HG03175 (cell line): ENCODE results near the gene BSPRY.
A peak's percentile ranks its signal among the peaks of the same experiment; 100 is the strongest.

Experiments
- ATAC-seq: cut with Tn5 transposase; IDR thresholded peaks from one replicate; pipeline ENCODE4 v1.9.1; 2021; ENCODE audit warnings: mild to moderate bottlenecking, moderate library complexity; ENCODE audit not compliant: unreplicated experiment

BSPRY gene

DNA sequence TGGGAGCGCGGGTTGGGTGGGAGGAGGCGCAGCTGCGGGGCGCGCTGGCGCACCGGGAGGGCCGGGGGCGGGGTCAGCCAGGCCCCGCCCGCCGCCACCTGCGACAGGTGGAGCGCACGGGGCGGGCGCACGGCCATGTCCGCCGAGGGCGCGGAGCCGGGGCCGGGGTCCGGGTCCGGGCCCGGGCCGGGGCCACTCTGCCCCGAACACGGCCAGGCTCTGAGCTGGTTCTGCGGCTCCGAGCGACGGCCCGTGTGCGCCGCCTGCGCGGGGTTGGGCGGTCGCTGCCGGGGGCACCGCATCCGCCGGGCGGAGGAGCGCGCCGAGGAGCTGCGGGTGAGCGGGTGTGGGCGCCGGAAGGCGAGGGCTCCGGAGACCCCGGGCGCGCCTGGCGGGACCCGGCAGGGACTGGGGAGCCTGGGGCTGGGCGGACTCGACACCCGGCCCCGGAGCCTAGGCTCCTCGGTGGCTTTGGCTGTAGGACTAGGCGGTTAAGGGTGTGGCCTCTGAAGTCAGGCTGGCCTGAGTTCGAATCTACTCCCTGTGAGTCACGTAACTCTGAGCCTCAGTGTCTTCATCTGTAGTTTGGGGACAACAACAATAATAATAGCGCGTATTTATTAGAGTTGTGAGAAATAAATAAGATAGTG, at the start of gene BSPRY:
Gene BSPRY, plus strand, starts transcription at position 97 of the 650 bp plus-strand sequence. Its CDS starts 39 bp downstream, at position 136.
- peak; percentile 39 for ATAC-seq

GRCh38 chr9:113299800-113300292, 49.5 kb upstream of the BSPRY start:
- no peak for ATAC-seq

GRCh38 chr9:113301548-113301947, 47.8 kb upstream of the BSPRY start:
- no peak for ATAC-seq

GRCh38 chr9:113302792-113303418, 46.4 kb upstream of the BSPRY start, which contains the start of gene RNF183:
RNF183 (minus strand) TSS chr9:113303376; CDS start chr9:113298184, 5,192 bp downstream.
- no peak for ATAC-seq

GRCh38 chr9:113306566-113306965, 42.8 kb upstream of the BSPRY start:
- no peak for ATAC-seq

- ATAC-seq: no peak
Measured at GRCh38 chr9:113307396-113307975, 41.9 kb upstream of the BSPRY start.

DNA sequence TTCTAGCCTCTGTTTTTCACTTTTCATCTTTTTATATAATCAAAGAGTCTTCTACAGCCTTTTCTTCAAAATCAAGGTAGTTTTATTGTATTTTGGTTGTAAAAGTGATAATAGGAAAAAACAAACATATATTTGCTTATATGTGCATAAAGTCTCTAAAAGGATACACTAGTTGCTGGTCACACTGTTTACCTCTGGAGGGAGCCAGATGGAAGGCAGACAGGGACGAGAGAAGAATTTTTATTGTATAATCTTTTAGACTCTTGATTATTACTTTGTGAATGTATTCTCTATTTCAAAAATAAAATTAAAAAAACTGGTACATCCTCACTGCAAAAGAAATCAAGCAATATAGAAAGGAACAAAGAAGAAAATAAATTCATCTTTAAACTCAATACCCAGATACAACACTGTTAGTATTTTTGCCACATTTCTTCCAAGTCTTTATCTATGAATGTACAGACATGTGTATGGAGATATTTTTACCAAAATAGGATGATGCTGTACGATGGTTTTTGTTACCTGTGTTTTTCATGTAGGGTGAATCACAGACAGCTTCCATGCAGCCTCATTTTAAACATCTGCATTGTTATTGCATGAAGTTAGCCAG, 40.0 kb upstream of the BSPRY start:
- ATAC-seq: no peak

DNA sequence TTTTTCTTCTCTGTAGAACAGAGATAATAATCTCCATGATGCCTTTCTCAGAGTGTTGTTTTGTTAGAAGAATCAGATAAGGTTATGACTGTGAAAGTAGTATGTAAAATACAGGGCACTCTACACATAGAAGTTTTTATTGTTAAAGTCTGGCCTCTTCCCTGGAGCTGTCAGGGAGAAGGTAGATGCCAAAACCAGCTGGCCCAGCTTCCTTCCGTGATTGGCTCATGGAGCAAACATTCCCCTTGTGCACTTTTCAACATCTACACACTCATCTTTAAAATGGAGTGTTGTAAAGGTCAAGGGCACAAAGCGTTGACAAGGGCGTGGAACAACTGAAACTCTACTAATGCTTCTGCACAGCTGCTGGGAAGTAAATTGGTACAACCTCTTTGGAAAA, 38.8 kb upstream of the BSPRY start:
- no peak for ATAC-seq

DNA sequence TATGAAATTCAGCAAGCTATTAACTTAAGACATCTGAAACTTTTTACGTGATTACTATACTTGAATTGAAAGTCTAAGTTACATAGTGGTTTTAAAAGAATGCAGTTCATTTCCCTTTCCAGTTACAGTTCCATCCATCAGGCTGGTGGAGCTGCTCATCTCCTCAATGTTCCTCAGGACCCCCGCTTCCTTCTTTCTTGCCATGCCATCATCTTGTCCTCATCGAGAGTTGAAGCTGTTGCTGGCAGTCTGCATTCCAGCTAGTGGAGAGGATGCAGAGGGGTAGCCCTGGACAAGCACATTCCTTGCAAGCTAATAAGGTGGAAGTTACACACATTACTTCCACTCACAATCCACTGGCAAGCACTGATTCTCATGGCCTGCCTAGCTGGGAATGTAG, 37.4 kb upstream of the BSPRY start:
- ATAC-seq: no peak

DNA sequence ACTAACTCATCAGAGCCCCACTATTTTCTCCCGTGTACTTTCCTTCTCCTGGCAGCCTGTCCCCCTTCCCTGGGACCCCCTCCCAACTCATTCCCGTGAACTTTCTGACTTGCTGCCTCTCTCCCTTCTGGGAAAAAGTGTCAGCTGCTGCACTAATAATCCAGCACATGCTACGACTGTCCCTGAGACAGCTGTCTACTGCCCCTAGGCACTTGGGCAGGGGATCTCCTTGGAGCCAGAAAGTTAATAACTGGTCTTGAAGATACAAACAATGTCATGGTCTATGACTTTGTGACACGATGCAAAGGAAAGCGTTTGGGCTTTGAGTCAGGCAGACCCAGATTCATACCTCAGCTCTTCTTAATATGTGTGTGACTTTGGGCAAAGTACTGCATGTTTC, 36.1 kb upstream of the BSPRY start:
- no peak for ATAC-seq

DNA sequence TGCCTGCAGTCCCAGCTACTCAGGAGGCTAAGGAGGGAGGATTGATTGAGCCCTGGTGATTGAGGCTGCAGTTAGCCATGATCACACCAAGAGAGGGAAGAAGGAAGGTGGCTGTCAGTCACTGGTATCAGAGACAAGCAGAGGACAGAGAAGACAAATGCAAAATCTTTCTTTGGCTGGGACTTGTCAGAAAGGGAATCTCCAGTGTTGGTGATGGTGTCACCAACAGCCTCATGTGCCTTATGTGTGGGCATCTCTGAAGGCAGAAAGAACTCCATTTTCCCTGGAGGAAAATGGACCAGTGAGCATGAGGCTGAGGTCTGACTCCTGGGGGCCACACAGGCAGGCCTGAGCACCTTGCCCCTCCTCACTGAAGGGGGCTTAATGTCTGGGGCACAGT, 34.1 kb upstream of the BSPRY start:
- no peak for ATAC-seq

DNA sequence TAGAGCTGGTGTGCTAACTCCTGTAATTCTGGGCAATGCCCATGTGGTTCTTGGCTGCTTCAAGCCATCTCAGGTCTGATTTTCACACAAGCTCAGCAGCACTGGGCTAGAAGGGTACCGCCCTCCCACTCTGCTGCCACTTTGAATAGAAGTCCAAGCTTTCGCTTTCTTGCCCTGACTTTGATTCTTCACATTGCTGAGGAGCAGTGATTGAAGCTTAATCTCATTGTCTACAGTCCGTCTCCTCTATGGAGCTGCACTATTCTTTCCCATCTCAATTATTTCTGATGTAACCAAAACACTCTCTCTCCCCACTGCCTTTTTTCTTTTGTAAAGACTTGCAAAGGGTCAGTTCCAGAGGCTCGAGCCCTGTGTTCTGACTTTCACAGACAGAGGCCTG, 33.3 kb upstream of the BSPRY start:
- no peak for ATAC-seq

DNA sequence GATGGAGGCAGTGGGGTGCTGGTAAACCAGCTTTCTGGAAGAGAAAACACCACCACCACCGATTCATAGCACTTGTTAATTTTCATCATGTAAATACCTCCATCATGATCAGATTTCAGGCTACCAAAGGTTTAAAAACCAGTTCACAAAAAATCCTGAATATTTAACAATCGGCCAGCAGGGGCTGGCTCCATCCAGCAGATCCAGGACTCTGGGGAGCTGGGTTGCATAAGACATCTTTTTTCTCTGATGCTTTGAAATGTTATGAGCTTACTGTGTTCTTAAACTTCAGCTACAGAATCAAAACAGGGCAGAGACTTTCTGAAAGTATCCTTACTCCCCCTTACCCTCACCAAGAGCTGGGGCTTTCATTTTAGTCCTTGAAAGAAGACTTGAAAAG, 31.6 kb upstream of the BSPRY start:
- ATAC-seq: no peak

DNA sequence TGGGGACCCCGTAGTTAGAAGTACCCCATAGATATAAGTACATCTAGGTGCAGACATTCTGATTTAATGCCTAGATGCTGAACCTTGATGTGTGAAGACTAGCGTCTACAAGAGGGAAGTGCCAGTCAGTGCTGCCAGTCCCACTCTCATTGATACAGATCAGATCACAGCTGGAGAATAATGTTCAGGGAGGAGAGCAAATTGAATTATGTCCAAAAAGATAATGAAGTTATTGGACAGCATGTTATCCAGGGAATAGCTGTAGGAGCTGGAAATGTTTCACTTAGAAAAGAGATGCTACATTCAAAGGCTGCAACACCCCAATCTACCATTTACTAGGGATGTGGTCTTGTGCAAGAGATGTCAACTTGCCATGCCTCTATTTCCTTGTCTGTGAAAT, 30.3 kb upstream of the BSPRY start:
- ATAC-seq: no peak

- ATAC-seq: no peak
Measured at GRCh38 chr9:113320051-113320450, 29.3 kb upstream of the BSPRY start.

- ATAC-seq: no peak
Measured at GRCh38 chr9:113322671-113323070, 26.7 kb upstream of the BSPRY start.

DNA sequence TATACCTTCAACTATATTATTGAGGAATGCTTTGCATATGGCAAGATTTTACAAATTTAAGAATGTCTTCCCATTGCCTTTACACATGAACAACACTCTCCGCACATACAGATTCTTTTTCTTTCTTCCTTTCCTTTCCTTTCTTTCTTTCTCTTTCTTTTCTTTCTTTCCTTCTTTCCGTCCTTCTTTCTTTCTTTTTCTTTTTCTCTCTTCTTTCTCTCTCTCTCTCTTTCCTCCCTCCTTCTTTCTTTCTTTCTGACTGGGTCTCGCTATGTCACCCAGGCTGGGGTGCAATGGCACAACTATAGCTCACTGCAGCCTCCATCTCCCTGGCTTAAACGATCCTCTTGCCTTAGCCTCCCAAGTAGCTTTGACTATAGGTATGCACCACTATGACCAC, 23.1 kb upstream of the BSPRY start:
- no peak for ATAC-seq

- no peak for ATAC-seq
Measured at GRCh38 chr9:113328045-113328782, 21.1 kb upstream of the BSPRY start.

- no peak for ATAC-seq
Measured at GRCh38 chr9:113331780-113332179, 17.6 kb upstream of the BSPRY start.

DNA sequence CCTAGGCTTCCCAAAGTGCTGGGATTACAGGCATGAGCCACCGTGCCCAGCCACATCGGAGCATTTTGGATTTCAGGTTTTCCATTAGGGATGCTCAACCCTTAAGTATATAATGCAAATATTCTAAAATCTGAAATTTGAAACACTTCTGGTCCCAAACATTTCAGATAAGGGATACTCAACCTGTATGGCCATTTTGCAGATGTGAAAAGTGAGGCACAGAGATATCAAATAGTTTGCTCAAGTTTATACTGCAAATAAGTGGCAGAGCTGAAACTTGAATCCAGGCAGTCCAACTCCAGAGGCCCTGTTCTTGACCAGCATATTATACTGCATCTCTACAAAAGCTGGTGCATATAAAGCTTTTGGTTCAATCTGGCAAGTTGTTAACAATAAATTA, 11.6 kb upstream of the BSPRY start:
- no peak for ATAC-seq
